Nephron progenitor cell (in vitro differentiated cells): ENCODE measurements around the gene C6.

Experiments
- DNase-seq: peaks from one replicate; pipeline ENCODE4 v3.0.0; 2021
- H3K27ac Mint-ChIP-seq: 2 replicates; pipeline ENCODE4 v1.8.0; 2021; ENCODE audit warnings: mild to moderate bottlenecking, moderate library complexity, mixed read lengths
- H3K27me3 Mint-ChIP-seq: 2 replicates; pipeline ENCODE4 v1.8.0; 2021; ENCODE audit warnings: mild to moderate bottlenecking, low read depth, mixed read lengths; ENCODE audit not compliant: poor library complexity
- H3K36me3 Mint-ChIP-seq: 2 replicates; pipeline ENCODE4 v1.8.0; 2021; ENCODE audit warnings: low read depth, mixed read lengths
- H3K4me1 Mint-ChIP-seq: 2 replicates; pipeline ENCODE4 v1.8.0; 2021; ENCODE audit warnings: mixed read lengths
- H3K4me3 Mint-ChIP-seq: 2 replicates; pipeline ENCODE4 v1.8.0; 2021; ENCODE audit warnings: mild to moderate bottlenecking, moderate library complexity, mixed read lengths
- H3K9me3 Mint-ChIP-seq: 2 replicates; pipeline ENCODE4 v1.8.0; 2021; ENCODE audit warnings: mild to moderate bottlenecking, moderate library complexity, mixed read lengths
- TF ChIP-seq, protein P1 (sequence below): fragments of 200-600 bp; sonication (generic); IDR thresholded peaks from 2 replicates; pipeline ENCODE4 v1.5.0; 2021; ENCODE audit warnings: antibody characterized with exemption

Gene C6

DNA sequence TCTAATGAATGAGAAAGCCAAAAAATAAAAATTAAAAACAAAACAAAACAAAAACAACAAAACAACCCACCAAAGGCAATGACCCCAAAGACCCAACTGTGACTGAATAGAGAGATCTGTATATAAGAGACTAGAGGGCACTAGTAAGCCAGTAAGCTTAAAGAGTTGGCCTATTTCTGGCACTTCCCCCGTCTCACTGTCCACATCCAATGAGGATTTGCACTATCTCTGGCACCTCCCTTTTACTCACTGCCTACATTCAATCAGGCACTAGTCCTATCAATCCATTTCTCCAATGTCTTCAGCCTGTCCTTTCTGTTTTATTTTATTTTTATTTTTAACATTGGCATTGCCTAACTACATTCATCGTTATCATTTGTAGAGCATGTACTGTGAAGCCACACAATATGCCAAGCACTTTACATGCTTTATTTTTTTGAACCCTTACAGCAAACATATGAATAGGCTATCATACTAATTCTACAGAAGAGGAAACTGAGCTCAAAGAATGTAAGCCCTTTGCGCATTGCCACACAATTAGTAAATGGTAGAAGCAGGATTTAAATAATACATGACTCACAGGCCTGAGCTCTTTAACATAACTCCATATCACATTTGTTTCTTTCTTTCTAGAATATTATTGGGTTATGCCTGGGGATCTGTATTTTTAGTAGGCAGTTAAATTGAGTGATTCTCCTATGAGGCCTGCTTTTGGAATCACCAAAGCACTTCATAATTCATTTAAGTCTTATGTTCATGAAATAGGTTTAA, 70.0 kb downstream of the C6 start:
- H3K27ac Mint-ChIP-seq: no peak overlapping the region
- H3K9me3 Mint-ChIP-seq: peaks cover 7% of the 10 kb centered on the region
- no peak for DNase-seq
- no peaks in the 10 kb centered on the region for H3K27me3 Mint-ChIP-seq
- no peaks in the 10 kb centered on the region for H3K36me3 Mint-ChIP-seq
- no peak overlapping the region for H3K4me3 Mint-ChIP-seq
- TF ChIP-seq, protein P1, sequence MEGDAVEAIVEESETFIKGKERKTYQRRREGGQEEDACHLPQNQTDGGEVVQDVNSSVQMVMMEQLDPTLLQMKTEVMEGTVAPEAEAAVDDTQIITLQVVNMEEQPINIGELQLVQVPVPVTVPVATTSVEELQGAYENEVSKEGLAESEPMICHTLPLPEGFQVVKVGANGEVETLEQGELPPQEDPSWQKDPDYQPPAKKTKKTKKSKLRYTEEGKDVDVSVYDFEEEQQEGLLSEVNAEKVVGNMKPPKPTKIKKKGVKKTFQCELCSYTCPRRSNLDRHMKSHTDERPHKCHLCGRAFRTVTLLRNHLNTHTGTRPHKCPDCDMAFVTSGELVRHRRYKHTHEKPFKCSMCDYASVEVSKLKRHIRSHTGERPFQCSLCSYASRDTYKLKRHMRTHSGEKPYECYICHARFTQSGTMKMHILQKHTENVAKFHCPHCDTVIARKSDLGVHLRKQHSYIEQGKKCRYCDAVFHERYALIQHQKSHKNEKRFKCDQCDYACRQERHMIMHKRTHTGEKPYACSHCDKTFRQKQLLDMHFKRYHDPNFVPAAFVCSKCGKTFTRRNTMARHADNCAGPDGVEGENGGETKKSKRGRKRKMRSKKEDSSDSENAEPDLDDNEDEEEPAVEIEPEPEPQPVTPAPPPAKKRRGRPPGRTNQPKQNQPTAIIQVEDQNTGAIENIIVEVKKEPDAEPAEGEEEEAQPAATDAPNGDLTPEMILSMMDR: no peak
- H3K4me1 Mint-ChIP-seq: no peaks in the 10 kb centered on the region

GRCh38 chr5:41127967-41128690, 85.2 kb downstream of the C6 start:
- Mint-ChIP-seq H3K27me3 (peaks cover 4% of the 10 kb centered on the region), H3K4me3 (no peak overlapping the region), H3K9me3 (no peaks in the 10 kb centered on the region), H3K27ac (peak overlapping the region; percentile 25), H3K4me1 (peaks cover 21% of the 10 kb centered on the region), H3K36me3 (no peaks in the 10 kb centered on the region)
- no peak for DNase-seq
- TF ChIP-seq, protein P1: no peak

DNA sequence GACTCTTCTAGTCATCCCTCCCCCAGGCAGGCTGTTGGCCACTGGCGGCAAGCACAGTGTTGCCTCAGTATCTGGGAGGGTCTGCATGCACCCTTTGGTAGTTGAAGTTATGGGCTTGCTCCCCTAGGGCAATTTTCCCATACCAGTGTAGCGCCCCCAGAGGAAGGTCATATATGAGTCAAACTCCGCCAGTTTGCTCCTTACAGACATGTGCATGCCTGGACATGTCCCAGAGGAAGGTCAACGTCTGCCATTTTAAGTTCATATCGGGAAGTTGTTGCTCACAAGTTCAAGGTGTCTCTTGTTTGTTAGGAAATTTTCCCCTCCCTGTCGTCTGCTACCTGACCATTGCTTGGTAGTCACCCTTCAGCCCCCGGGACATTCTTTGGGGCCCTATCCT, 90.9 kb downstream of the C6 start:
- Mint-ChIP-seq H3K4me1 (peaks cover 13% of the 10 kb centered on the region), H3K9me3 (no peaks in the 10 kb centered on the region), H3K4me3 (no peak overlapping the region), H3K27ac (no peak overlapping the region), H3K36me3 (no peaks in the 10 kb centered on the region), H3K27me3 (no peaks in the 10 kb centered on the region)
- no peak for DNase-seq
- TF ChIP-seq, protein P1: no peak

- H3K36me3 Mint-ChIP-seq: no peaks in the 10 kb centered on the region
- no peak for DNase-seq
- no peaks in the 10 kb centered on the region for H3K9me3 Mint-ChIP-seq
- TF ChIP-seq, protein P1: no peak
- no peak overlapping the region for H3K4me3 Mint-ChIP-seq
- H3K27me3 Mint-ChIP-seq: no peaks in the 10 kb centered on the region
- peaks cover 11% of the 10 kb centered on the region for H3K4me1 Mint-ChIP-seq
- no peak overlapping the region for H3K27ac Mint-ChIP-seq
These were observed 92.7 kb downstream of the C6 start for GRCh38 chr5:41120600-41120999.

DNA sequence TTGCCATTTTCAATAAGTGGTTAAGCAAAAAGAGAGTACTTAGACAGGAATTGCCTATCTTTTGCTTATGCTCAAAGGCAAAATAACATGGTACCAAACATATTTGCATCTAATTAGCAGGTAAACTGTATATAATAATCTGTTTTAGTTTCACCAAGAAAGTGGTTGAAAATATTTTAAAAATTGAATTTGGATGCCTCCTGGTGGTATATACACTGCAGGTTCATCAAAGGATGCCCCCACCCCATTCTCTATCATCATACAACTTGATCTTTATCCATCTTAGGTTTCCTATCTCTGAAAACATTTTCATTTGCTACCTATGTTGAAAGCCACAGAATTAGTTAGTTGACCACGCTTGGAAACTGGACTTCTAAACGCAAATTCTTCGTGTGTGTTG, 95.2 kb downstream of the C6 start:
- Mint-ChIP-seq H3K27me3 (no peaks in the 10 kb centered on the region), H3K4me3 (no peak overlapping the region), H3K27ac (no peak overlapping the region), H3K36me3 (no peaks in the 10 kb centered on the region), H3K4me1 (no peaks in the 10 kb centered on the region), H3K9me3 (no peaks in the 10 kb centered on the region)
- no peak for DNase-seq
- TF ChIP-seq, protein P1: no peak
